Measurements from ENCODE around the gene USP51. TPM values are rescaled to one million over a fixed set of nuclear protein-coding genes. Genes with fewer than 3 reads are reported as not detected.
"Not testable (repeated sequence)": the region's sequence is repeated elsewhere in the genome, so short reads cannot be mapped to it uniquely, and the experiment has no call there.

The USP51 gene
- 1 to 10 TPM in 1 of 3 donors, under 1 TPM in 2; 0.26 to 1.8 (median 0.80) TPM for total RNA-seq
- long read RNA-seq, donor 1, result 0 reads
- long read RNA-seq, donor 2, result 0 reads

- DNase-seq, result peak; percentile 31 to 57 (median 44)
- no peak for TF ChIP-seq CTCF (IDR thresholded peaks at IDR 0.05)
- no peaks in the 10 kb centered on the region for H3K4me1 ChIP-seq (ENCODE audit: low read depth)
- no peaks in the 10 kb centered on the region for H3K36me3 ChIP-seq (ENCODE audit: low read depth)
- intact Hi-C loops (cut with DNase I, micrococcal nuclease), result no loop called here
- H3K9me3 ChIP-seq, result no peaks in the 10 kb centered on the region
- H3K4me3 ChIP-seq, result peak within 1 kb of the TSS; percentile 26
- ATAC-seq, result peak; percentile 48
These were observed at the start of gene USP51 for GRCh38 chrX:55489314-55490009. Gene USP51 (minus strand): TSS chrX:55489848. CDS start chrX:55488939, 909 bp downstream.

GRCh38 chrX:55524487-55524886 lies 34.8 kb upstream of the USP51 start:
- DNase-seq, result peak in 1 of 3 donors; percentile 2
- intact Hi-C loops (cut with DNase I, micrococcal nuclease), result no loop called here
- H3K4me3 ChIP-seq, result no peak overlapping the region

GRCh38 chrX:55523356-55523755 lies 33.7 kb upstream of the USP51 start:
- no peak for TF ChIP-seq CTCF (IDR thresholded peaks at IDR 0.05)
- DNase-seq (no peak), ATAC-seq (no peak)
- intact Hi-C loops (cut with DNase I, micrococcal nuclease), result no loop called here
- H3K36me3 ChIP-seq (ENCODE audit: low read depth), result no peaks in the 10 kb centered on the region
- no peaks in the 10 kb centered on the region for H3K4me1 ChIP-seq (ENCODE audit: low read depth)
- no peaks in the 10 kb centered on the region for H3K9me3 ChIP-seq
- no peak overlapping the region for H3K4me3 ChIP-seq

More at GRCh38 chrX:55524487-55524886, 34.8 kb upstream of the USP51 start:
- no peak for ATAC-seq
- no peaks in the 10 kb centered on the region for H3K4me1 ChIP-seq (ENCODE audit: low read depth)
- no peaks in the 10 kb centered on the region for H3K9me3 ChIP-seq
- no peaks in the 10 kb centered on the region for H3K36me3 ChIP-seq (ENCODE audit: low read depth)
- no peak for TF ChIP-seq CTCF (IDR thresholded peaks at IDR 0.05)

- no peak for DNase-seq
- TF ChIP-seq CTCF (IDR thresholded peaks at IDR 0.05), result no peak
- intact Hi-C loops (cut with DNase I, micrococcal nuclease), result no loop called here
- Histone ChIP-seq H3K36me3 (ENCODE audit: low read depth) (no peaks in the 10 kb centered on the region), H3K9me3 (no peaks in the 10 kb centered on the region), H3K4me3 (no peak overlapping the region), H3K4me1 (ENCODE audit: low read depth) (no peaks in the 10 kb centered on the region)
- no peak for ATAC-seq
These were observed 33.1 kb upstream of the USP51 start for GRCh38 chrX:55522596-55523276.

GRCh38 chrX:55521687-55522086 lies 32.0 kb upstream of the USP51 start:
- Histone ChIP-seq H3K36me3 (ENCODE audit: low read depth) (no peaks in the 10 kb centered on the region), H3K4me1 (ENCODE audit: low read depth) (no peaks in the 10 kb centered on the region), H3K4me3 (no peak overlapping the region), H3K9me3 (no peaks in the 10 kb centered on the region)
- no peak for DNase-seq
- ATAC-seq, result no peak
- TF ChIP-seq CTCF (IDR thresholded peaks at IDR 0.05), result no peak
- intact Hi-C loops (cut with DNase I, micrococcal nuclease), result no loop called here

GRCh38 chrX:55516794-55517481 lies 27.3 kb upstream of the USP51 start:
- not testable (repeated sequence) for ATAC-seq

DNA sequence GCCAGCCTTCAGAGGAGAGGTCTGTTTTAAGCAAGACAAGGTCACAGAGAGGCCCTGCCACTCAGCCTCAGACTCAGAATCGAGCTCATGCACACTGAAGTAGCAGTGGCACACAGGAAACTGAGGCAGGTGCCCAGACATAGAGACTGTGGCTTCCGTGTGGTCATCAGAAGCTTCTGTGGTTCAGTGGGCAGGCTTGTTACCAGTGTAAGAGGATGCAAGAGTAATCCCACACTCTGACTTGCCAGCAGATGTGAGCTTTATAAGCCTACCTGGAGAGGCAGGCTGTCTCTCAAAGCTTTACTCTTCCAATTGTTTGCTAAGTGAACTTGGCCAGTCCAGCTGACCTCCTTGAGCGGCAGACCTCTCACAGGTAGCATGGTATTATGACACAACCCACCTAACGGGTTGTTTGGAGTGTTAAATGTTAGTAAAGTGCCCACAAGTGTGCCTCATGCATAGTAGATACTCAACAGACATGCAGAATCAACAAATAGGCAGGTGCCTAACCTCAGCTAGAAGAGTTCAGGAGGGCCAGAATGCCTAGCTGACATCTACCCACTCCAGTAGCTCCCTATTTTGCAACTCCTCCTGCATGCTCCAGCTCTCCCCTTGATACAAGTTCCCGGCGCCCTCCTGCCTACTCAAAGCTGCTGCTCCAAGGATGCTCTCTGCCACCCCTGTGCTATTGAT lies 23.5 kb upstream of the USP51 start:
- H3K4me3 ChIP-seq; H3K9me3 ChIP-seq; ATAC-seq; DNase-seq; intact Hi-C loops (cut with DNase I, micrococcal nuclease); H3K36me3 ChIP-seq (ENCODE audit: low read depth); H3K4me1 ChIP-seq (ENCODE audit: low read depth): not testable (repeated sequence)

More at GRCh38 chrX:55516794-55517481, 27.3 kb upstream of the USP51 start:
- H3K4me1 ChIP-seq (ENCODE audit: low read depth); H3K4me3 ChIP-seq; intact Hi-C loops (cut with DNase I, micrococcal nuclease); DNase-seq; H3K36me3 ChIP-seq (ENCODE audit: low read depth); H3K9me3 ChIP-seq: not testable (repeated sequence)

Data from mucosa of descending colon (tissue), 3 donors.